ENCODE measurements around the gene GASK1A.

GASK1A gene

DNA sequence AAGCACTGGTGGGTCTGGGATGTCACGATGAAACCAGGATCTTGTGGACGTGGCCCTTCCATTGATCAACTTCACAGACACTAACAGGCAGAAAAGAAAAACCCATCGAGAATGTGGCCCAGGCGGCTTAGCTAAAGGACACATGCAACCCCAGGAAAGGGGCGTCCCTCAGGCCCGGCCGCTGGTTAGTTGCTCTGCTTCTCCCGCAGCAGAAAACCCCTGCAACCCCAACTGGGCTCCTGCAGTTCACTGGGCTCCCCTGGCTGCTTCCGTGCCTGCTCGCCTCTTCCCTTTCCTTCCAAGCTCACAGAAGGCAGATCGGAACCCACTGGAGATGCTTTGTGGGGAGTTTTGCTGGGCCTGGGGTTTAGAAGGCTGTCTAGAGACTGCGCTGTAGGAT lies 1.1 kb downstream of the GASK1A start:
- no peaks in the 10 kb centered on the region for H3K27me3 ChIP-seq (ENCODE audit: insufficient read depth, poor library complexity, severe bottlenecking)
- H3K27ac ChIP-seq (ENCODE audit: poor library complexity, severe bottlenecking), result no peak overlapping the region
- H3K9me3 ChIP-seq (ENCODE audit: severe bottlenecking), result no peaks in the 10 kb centered on the region
- H3K4me3 ChIP-seq (ENCODE audit: severe bottlenecking), result no peak overlapping the region
- TF ChIP-seq, protein P1, sequence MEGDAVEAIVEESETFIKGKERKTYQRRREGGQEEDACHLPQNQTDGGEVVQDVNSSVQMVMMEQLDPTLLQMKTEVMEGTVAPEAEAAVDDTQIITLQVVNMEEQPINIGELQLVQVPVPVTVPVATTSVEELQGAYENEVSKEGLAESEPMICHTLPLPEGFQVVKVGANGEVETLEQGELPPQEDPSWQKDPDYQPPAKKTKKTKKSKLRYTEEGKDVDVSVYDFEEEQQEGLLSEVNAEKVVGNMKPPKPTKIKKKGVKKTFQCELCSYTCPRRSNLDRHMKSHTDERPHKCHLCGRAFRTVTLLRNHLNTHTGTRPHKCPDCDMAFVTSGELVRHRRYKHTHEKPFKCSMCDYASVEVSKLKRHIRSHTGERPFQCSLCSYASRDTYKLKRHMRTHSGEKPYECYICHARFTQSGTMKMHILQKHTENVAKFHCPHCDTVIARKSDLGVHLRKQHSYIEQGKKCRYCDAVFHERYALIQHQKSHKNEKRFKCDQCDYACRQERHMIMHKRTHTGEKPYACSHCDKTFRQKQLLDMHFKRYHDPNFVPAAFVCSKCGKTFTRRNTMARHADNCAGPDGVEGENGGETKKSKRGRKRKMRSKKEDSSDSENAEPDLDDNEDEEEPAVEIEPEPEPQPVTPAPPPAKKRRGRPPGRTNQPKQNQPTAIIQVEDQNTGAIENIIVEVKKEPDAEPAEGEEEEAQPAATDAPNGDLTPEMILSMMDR (IDR thresholded peaks at IDR 0.05; ENCODE audit: poor library complexity, severe bottlenecking), result no peak
- H3K4me1 ChIP-seq (ENCODE audit: insufficient read depth, poor library complexity, severe bottlenecking), result no peaks in the 10 kb centered on the region
- ATAC-seq (ENCODE audit: low read depth), result no peak
- no peaks in the 10 kb centered on the region for H3K36me3 ChIP-seq (ENCODE audit: low read depth)
- DNase-seq (ENCODE audit: low spot score), result no peak

DNA sequence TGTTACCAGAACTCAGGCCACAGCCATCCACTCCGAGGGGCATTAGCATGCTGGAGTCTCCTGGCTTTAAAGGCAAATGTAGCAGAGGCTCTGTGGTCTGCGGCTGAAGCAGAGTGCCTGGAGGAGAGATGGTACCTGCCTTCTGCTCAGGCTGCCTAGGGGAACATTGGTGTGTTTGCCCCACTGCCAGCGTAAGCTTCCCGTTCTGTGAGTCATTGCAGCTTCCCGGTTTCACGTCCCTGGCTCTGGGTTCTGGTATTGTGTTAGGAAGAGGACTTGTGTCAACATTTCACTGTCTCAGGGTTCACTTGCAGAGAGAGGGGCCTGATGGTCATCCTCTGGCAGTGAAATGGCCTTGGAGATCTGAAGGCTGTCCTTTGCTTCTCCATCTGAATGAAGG lies 1.8 kb downstream of the GASK1A start:
- Histone ChIP-seq H3K27me3 (ENCODE audit: insufficient read depth, poor library complexity, severe bottlenecking) (no peaks in the 10 kb centered on the region), H3K4me3 (ENCODE audit: severe bottlenecking) (no peak overlapping the region), H3K36me3 (ENCODE audit: low read depth) (no peaks in the 10 kb centered on the region), H3K4me1 (ENCODE audit: insufficient read depth, poor library complexity, severe bottlenecking) (no peaks in the 10 kb centered on the region), H3K9me3 (ENCODE audit: severe bottlenecking) (no peaks in the 10 kb centered on the region), H3K27ac (ENCODE audit: poor library complexity, severe bottlenecking) (no peak overlapping the region)
- TF ChIP-seq, protein P1 (IDR thresholded peaks at IDR 0.05; ENCODE audit: poor library complexity, severe bottlenecking), result no peak
- DNase-seq (ENCODE audit: low spot score) (no peak), ATAC-seq (ENCODE audit: low read depth) (no peak)

DNA sequence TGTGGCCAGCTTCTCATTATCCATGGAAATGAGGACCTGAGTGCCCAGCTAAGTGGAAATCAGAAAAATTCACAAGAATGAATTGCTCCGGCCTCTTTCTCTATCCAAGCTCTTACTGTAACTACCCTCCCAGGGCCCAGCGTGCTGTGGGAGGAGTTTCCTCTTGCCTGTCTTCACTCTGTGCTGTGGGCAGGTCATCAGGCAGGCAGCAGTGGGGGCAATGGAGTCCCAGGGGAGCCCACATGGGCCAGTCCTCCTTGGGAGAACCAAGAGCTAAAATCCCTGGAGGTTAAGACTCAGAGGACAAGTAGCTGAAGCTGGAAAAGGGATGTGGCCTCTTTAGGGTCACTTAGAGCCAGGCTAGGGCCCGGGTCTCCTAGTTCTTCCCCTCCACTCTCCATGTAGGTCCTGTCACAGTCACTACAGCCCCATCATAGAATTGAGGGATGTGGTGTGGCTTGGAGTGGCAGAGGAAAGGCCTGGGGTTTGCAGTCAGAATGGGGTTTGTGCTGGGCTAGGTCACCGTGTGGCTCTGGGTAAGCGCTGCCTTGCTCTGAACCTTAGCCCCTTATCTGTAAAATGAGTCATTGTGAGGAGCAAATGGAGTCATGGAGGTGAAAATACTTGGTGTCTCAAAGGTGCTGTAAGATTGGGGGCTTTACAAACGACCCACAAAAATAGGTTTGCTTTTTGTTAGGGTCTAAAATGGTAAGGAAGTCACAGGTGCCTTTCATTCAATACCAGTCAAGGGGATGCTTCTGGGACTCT lies 3.7 kb downstream of the GASK1A start:
- TF ChIP-seq, protein P1 (IDR thresholded peaks at IDR 0.05; ENCODE audit: poor library complexity, severe bottlenecking), result no peak

DNA sequence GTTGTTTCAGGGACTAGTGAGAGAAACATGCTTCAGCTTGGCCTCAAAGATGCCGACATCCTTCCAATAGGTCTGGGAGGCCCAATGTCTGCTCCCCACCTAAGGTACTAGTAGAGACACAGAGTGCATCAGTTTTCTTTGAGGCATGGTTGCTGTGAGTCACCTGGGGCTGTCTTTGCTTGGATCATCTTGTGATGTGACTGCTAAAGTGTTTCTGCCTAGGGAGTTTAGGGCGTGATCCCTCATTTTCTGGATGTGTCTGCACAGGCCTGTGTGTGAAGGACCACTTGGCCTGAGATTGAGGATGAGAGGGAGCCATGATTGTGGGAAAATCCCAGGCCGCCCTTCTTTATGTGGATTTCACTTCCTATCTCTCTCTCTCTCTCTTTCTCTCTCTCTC lies 4.8 kb downstream of the GASK1A start:
- ATAC-seq (ENCODE audit: low read depth), result no peak
- Histone ChIP-seq H3K4me3 (ENCODE audit: severe bottlenecking) (no peak overlapping the region), H3K4me1 (ENCODE audit: insufficient read depth, poor library complexity, severe bottlenecking) (no peaks in the 10 kb centered on the region), H3K27ac (ENCODE audit: poor library complexity, severe bottlenecking) (no peak overlapping the region), H3K36me3 (ENCODE audit: low read depth) (no peaks in the 10 kb centered on the region), H3K27me3 (ENCODE audit: insufficient read depth, poor library complexity, severe bottlenecking) (no peaks in the 10 kb centered on the region), H3K9me3 (ENCODE audit: severe bottlenecking) (no peaks in the 10 kb centered on the region)
- DNase-seq (ENCODE audit: low spot score), result no peak
- TF ChIP-seq, protein P1 (IDR thresholded peaks at IDR 0.05; ENCODE audit: poor library complexity, severe bottlenecking), result no peak

More for the DNA sequence above, 3.7 kb downstream of the GASK1A start:
- Histone ChIP-seq H3K9me3 (ENCODE audit: severe bottlenecking) (no peaks in the 10 kb centered on the region), H3K27ac (ENCODE audit: poor library complexity, severe bottlenecking) (no peak overlapping the region), H3K27me3 (ENCODE audit: insufficient read depth, poor library complexity, severe bottlenecking) (no peaks in the 10 kb centered on the region), H3K36me3 (ENCODE audit: low read depth) (no peaks in the 10 kb centered on the region), H3K4me3 (ENCODE audit: severe bottlenecking) (no peak overlapping the region), H3K4me1 (ENCODE audit: insufficient read depth, poor library complexity, severe bottlenecking) (no peaks in the 10 kb centered on the region)
- ATAC-seq (ENCODE audit: low read depth) (no peak), DNase-seq (ENCODE audit: low spot score) (no peak)

DNA sequence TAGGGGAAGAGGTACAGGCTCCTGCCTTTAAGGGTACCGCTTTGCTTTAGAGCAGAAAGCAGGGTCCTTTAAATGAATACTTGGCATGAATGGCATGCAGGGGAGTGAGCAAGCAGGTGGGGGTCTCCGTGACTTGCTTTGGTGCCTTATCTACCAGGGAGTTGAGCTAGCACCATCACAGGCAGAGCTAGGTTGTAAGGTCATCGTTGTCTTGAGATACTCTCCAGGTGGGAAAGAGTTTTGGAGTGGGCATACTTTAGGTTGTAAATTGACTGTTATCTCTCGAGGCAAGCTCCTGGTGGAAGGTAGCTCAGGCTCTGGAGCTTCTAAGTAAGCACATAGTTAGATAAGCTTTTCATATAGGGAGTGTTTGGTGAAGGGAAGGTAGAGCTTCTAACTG lies 5.6 kb downstream of the GASK1A start:
- H3K27me3 ChIP-seq (ENCODE audit: insufficient read depth, poor library complexity, severe bottlenecking), result no peaks in the 10 kb centered on the region
- TF ChIP-seq, protein P1 (IDR thresholded peaks at IDR 0.05; ENCODE audit: poor library complexity, severe bottlenecking), result no peak
- H3K4me3 ChIP-seq (ENCODE audit: severe bottlenecking), result no peak overlapping the region
- no peaks in the 10 kb centered on the region for H3K4me1 ChIP-seq (ENCODE audit: insufficient read depth, poor library complexity, severe bottlenecking)
- no peaks in the 10 kb centered on the region for H3K36me3 ChIP-seq (ENCODE audit: low read depth)
- H3K27ac ChIP-seq (ENCODE audit: poor library complexity, severe bottlenecking), result no peak overlapping the region
- DNase-seq (ENCODE audit: low spot score) (no peak), ATAC-seq (ENCODE audit: low read depth) (no peak)
- no peaks in the 10 kb centered on the region for H3K9me3 ChIP-seq (ENCODE audit: severe bottlenecking)
